ENCODE results near the gene ANKRD53.

ANKRD53 gene

DNA sequence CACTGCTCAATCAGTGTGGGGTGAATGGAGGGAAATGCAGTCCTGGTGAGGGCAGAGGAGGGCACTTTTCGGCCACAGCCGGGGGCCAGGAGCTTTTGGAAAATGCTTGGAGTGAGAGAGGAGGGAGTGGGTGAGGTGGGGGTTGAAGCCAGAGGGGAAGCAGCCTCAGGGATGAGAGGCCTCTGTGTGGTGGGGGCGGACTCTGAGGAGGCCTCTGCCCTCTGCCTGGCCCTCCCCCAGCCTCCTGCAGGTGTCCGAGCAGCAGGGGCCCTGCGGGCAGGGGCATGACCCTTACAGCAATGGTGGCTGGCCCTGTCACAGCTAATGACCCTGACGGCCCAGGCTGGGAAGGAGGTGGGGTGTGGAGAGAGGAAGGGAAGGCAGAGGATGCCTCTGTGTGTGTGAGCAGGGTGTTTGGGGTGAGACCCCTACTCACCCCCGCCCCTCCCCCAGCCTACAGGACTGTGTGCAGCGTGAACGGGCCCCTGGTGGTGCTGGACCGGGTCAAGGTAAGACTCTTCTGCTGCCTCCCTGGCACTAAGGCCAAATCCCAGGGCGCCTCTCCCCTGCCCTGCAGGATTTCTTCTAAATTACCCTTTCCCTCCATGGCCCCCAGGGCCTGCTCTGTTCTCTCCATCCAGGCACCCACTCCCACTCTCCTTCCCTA is 35.1 kb upstream of the ANKRD53 start:
- DNase-seq (ENCODE audit: low read depth in 2 of 2) = no peak

DNA sequence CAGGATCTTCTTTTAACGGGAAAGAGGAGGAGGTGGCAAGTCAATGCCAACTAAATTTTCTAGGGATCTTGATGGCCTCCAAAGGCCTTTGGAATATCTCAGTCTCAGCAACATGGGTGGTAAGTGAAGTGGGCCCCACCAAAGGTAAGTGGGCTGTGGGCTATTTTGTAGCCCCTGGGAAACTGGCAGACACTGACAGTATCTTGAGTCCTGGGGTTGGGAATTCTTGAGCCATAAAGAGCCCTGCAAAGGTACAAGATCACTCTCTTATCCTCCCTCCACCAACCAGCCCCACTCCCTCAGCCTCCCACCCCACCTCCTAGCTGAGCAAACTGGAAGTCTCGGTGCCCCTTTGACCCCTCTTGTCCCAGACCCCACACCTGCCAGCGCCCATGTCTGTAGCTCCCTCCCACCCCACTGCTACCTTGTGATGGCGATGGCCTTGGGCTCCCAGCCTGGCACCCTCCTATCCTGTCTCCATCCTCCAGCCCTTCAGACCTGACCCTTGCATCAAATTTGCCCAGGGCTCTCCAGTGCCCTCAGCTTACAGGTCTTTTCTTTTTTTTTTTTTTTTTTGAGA is 34.2 kb upstream of the ANKRD53 start:
- no peak for DNase-seq (ENCODE audit: low read depth in 2 of 2)

DNA sequence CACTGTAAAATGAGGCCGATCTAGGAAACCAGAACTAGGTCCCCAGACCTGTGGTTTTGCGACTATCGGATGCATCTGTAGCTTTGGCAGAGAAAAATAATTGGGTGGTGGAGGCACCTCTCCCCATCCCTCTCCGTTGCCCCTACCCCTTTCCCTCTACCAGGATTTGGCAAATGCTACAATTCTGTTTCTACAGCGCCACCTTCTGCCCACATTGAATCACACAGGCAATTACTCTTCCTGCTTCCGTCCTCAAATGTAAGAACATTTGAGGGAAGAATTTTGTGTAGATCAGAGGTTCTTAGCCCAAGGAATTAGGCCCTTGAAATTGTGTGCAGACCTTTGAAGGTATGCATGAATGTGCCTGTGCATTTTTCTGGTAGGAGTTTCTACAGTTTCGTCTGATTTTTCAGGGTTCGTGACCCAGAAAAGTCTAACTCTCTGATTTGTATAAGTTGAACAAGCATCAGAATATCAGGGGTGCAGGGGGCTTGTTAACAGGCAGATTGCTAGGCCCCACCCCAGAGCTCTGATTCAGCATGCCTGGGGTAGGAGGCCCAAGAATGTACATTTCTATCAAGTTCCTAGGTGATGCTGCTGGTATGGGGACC is 31.5 kb upstream of the ANKRD53 start:
- DNase-seq (ENCODE audit: low read depth in 2 of 2) = no peak

DNA sequence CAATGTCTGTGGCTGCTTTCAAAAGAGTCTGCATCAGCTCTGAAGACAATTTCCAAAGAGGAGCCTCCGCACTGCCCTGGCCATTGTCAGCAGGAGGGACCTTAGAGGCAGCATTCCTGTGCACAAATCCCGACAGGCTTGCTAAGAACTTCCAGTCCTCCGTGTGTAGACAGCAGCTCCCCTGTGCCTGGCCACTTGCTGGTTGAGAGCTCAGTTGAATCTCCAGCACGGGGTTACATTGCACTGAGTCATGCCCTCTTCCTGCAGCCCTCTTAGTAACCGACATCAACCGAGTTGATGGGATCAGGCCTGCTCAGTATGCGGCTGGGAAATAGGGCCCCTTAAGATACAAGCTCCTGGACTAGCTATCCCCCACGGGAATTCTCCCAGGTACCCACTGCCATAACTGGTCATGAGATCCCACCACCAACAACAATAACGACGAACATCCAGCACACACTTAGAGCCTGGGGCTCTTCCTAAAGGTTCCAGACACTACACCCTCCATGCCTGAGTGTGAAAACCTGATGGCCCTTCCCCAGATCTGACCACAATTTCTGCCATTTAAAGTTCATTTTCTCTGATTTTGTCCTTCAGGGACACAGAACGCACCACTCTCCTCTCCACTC is 30.8 kb upstream of the ANKRD53 start:
- no peak for DNase-seq (ENCODE audit: low read depth in 2 of 2)

DNA sequence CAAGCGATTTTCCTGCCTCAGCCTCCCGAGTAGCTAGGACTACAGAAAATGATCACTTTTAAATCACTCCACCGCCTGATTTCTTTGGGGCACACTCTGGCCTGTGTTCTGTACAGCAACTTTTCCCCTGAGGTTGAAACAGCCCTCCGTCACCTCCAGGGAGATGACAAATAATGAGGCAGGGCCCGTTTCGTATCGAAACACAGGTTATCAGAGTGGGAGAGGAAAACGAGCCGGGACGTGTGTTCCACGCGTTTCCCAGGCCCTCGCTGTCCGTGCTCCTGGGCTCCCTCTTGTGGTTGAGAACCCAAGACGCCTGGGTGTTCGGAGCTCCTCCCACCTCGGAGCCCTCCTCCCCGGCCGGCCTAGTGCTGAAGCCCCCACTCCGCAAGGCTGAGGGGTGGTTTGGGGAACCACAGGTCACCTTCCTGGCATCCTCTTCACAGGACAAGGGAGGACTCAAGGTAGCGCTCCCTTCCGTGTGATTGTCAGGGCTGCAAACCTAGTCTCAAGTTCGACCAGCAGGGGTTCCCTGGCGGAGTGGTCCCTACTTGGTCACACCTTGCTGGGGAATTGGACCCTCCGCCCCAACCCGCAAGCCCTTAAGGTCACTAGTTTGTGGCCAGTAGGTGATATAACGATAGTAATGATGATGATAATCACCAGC is 30.0 kb upstream of the ANKRD53 start:
- peak; percentile 32 to 55 for DNase-seq (ENCODE audit: low read depth in 2 of 2)

DNA sequence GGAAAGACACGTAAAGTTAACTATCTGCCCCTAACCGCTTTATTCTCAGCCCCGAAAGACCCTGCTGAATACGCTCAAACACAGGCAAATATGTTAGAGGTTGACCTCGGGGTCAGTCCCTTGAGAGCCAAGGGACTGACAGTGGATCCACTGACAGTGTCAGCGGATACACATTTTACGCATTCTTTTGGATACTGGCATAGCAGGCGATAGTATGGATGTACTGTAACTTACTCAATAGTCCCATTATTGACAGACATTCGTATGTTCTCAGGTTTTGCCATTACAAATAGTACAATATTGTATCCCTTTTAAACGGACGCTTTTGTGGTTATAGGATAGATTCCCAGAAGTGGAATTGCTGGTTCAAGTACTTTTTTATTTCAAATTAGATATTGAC is 29.3 kb upstream of the ANKRD53 start:
- DNase-seq (ENCODE audit: low read depth in 2 of 2) = no peak

DNA sequence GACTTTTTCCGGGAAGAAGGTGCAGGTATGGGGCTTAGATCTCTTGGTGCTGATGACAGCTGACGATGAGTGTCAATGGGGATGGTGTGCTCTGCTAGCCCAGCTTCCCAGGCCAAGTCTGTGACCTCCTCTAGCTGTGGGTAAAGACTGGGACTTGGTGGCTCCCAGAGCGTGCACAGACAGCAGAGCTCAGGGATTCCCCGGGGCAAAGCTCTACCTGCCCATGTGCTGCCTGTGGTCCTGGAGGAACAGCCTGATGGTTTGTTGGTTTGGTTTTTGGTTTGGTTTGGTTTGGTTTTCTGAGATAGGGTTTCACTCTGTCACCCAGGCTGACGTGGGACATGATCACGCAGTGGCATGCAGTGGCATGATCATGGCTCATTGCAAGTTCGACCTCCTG is 23.5 kb upstream of the ANKRD53 start:
- no peak for DNase-seq (ENCODE audit: low read depth in 2 of 2)

DNA sequence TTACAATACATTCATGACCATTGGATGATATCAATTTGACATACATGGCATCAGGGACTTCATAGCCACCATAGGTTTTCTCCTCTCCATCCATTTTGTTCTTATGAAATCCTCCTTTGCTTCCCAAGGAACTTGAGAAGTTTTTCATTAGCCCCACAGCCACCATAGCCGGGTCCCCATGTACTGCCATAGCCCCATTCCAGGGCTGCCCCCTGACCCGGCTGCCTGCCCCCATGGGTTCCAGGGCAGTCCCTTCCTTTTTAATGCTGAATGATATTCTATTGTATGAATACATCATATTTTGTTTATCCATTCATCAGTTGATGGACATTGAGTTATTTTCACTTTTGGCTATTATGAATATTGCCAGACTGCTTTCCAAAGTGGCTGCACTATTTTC is 22.3 kb upstream of the ANKRD53 start:
- no peak for DNase-seq (ENCODE audit: low read depth in 2 of 2)

DNA sequence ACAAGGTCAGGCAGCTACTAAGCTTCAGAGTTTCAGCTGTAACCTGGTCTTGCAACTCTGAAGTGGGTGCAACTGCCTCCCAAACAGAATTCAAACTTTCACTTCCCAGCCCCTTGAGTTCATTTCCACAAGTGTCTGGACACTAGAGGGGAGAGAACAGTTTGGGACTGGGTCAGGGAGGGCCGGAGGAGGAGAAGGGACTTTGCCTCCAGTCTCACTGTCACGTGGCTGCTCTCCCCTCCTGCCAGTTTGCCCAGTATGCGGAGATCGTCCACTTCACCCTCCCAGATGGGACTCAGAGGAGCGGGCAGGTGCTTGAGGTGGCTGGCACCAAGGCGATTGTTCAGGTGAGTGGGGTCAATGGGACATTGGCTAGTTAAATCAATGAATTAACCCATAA is 20.6 kb upstream of the ANKRD53 start:
- DNase-seq (ENCODE audit: low read depth in 2 of 2) = no peak

DNA sequence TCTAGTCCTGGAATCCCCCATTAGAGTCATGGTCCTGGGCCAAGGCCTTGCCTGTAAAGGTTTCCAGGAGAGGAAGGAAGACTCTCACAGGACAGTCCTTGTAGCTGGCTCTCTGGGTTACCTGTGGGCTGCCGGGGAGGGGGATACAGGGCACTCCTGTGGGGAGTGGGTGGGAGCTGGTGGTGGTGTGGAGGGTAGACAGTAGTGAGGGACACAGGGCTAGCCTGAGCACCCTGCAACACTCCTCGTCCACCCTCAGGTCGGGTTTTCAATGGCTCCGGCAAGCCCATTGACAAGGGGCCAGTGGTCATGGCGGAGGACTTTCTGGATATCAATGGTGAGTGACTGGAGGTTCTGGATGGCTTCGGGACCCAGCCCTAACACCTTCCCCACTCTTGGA is 19.7 kb upstream of the ANKRD53 start:
- no peak for DNase-seq (ENCODE audit: low read depth in 2 of 2)

DNA sequence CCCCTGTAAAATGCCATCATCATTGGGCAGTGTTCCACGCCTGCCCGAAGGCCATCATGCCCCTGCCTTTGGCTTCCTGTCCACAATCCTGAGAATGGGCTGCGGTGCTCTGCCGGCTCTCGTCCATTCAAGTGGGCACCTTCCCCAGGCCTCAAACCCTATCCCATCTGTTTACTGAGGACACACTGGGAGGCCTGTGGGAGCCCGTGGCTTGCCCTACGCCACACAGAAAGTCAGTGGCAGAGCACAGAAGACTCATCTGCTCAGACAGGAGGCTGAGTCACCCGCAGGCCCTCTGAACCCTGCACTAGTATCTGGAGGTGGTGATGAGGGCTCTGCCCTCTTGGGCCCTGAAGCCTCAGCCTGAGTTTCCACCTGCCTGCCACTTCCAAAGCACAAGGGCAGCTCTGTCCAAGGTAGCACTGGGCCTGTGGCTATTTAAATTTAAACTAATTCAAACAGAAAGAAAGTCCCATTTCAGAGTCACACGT is 19.1 kb upstream of the ANKRD53 start:
- no peak for DNase-seq (ENCODE audit: low read depth in 2 of 2)

DNA sequence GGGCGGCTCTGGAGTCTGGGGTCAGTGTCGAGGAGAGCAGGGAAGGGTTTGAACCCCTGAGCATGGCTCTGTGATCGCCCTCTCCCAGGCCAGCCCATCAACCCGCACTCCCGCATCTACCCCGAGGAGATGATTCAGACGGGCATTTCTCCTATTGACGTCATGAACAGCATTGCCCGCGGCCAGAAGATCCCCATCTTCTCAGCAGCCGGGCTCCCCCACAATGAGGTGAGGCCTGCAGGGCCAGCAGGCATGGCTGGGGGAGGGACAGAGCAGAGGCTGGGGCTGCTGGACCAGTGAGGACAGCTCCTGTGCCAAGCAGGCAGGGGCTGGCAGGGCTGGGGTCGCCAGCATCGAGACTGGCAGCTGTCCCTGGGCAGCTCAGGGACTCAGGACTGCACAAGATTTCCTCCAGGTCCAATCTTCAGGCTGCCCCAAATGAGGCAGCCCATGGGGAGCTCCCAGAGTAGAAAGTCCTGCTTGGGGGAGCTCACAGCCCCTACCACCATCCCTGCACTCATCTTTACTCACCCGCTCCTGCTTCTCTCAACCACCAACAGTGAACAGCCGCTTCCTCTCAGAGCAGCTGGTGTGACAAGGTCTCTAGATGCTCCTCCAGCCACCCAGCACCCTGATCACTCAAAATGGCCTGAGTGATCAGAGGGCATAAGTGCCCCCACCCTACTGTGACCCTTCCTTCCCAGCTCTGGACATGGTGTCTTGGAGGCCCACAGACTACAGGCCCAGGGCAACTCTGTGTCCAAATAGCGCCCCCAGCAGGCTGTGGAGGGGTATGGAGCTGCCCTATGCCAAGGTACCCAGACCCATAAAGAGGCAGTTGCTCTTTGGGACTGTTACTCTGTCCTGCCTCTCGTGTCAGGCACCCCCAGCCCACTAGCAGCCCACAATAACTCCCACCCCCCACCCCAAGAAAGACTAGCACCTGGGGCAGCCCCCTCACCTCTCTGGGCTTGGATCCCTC is 18.3 kb upstream of the ANKRD53 start:
- no peak for DNase-seq (ENCODE audit: low read depth in 2 of 2)

DNA sequence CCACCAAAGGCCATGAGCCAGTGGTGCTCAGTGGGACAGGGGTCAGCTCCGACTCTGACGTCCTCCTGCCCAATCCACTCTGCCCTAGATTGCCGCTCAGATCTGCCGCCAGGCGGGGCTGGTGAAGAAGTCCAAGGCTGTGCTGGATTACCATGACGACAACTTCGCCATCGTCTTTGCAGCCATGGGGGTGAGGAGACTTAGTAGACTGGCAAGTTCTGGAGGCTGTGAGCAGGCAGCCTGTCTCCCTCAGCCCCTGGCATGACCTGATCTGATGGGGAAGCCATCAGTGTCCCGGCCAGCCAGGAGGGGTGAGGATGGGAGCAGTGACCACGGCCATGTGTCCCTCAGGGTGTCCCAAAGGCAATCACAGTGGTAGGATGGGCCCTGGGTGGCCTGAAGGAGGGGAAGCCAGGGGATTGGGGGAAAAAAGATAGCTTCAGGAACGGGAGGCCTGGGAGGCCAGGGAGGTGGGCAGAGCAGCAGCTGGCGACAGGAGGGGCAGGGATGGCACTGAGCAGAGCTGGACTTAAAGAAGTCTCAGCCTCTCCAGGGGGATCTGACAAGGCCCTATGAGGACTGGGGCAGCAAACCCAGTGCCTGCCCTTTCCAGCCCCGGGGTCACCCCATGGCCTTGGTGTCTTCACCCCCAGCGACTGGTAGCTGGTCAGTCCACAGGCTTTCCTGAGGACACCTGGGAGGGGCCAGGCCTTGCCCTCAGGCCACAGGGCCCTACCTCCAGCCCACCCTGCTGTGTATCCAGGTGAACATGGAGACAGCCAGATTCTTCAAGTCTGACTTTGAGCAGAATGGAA is 17.4 kb upstream of the ANKRD53 start:
- no peak for DNase-seq (ENCODE audit: low read depth in 2 of 2)

DNA sequence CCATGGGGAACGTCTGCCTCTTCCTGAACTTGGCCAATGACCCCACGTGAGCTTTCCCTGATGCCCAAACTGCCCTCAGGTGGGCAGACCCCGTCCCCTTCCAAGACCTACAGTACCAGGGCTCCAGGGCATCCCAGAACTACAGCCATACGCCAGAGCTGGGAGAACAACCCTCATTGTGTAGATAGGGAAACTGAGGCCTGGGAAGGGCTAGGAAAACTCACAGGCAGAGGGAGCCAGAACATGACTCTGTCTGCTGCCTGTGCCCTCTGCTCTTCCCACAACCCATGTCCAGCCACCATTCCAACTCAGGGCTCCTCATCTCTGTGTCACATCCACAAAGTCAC is 16.8 kb upstream of the ANKRD53 start:
- no peak for DNase-seq (ENCODE audit: low read depth in 2 of 2)

DNA sequence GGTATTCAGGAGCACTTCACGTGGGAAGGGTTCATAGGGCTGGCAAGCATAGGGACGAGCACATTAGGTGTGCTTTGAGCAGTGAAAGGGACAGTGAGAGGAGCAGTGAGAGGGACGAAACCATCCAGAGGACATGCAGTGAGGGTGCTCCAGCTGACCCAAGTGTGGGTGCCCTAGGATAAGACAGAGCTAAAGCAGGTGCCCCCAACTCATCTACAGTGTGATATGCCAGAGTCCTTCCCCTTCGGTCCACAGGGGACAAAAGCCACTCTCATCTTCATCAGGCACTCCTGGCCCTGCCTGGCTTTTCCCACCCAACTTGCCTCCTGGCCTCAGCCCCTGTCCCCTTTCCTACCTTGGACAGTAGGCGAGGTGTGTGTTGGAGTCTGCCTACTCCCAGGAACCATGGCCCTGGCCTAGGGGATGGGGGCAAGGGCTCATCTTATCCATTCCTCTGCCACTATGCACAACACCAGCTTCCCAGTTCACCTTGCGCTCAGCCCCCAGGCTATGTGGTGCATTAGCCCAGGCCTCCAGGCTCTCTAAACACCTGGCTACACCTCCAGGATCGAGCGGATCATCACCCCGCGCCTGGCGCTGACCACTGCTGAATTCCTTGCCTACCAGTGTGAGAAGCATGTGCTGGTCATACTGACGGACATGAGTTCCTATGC is 16.1 kb upstream of the ANKRD53 start:
- DNase-seq (ENCODE audit: low read depth in 2 of 2) = no peak

DNA sequence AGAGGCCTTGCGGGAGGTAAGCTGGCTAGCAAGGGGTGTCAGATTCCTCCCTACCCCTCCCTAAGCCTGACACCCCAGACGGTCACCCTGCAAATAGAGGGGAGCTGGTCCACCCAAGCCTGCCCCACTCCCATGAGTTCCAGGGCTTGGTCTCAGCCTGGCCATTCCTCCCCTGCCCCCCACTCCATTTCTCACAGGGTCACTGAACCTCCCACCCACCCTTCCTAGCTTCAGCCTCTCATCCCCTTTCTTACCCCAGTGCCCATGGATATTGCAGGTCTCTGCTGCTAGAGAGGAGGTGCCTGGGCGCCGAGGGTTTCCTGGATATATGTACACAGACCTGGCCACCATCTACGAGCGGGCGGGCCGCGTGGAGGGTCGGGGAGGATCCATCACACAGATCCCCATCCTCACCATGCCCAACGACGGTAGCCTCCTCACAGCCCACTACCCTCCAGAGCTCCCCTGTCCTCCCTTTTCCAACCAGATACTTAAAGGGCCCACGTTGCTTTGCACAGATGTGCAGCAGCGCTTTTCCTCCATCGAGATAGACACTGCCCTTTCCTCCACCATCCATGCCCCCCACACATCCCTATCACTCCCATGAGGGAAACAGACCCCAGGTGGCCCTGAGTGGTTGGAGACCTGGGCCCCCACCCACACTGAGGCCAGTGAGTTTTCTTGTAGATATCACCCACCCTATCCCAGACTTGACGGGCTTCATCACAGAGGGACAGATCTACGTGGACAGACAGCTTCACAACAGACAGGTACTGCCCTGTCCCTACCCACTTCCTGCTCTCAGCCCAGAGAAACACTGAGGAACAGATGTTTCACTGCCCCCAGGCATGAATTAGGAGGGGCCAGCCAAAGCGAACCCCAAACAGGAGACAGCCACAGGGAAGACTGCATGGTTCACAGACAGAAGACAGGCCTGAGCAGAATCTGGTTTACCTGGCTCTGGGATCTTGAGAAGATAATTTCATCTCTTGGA is 15.2 kb upstream of the ANKRD53 start:
- DNase-seq (ENCODE audit: low read depth in 2 of 2) = no peak

DNA sequence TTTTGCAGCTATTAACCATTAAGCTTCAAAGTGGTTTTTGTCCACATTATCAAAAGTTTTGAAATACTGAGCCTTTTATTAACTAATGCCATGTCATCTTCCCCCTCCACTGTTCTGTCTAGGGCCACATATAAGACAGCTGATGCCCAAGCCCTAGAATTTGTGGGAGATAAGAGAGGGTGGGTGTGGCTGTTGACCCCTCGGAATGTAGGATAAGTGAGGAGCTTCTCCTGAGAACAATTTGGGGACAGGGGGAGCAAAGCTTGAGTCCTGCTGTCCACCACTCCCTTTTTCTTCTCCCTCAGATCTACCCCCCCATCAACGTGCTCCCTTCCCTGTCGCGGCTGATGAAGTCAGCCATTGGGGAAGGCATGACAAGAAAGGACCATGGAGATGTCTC is 14.3 kb upstream of the ANKRD53 start:
- DNase-seq (ENCODE audit: low read depth in 2 of 2) = no peak

DNA sequence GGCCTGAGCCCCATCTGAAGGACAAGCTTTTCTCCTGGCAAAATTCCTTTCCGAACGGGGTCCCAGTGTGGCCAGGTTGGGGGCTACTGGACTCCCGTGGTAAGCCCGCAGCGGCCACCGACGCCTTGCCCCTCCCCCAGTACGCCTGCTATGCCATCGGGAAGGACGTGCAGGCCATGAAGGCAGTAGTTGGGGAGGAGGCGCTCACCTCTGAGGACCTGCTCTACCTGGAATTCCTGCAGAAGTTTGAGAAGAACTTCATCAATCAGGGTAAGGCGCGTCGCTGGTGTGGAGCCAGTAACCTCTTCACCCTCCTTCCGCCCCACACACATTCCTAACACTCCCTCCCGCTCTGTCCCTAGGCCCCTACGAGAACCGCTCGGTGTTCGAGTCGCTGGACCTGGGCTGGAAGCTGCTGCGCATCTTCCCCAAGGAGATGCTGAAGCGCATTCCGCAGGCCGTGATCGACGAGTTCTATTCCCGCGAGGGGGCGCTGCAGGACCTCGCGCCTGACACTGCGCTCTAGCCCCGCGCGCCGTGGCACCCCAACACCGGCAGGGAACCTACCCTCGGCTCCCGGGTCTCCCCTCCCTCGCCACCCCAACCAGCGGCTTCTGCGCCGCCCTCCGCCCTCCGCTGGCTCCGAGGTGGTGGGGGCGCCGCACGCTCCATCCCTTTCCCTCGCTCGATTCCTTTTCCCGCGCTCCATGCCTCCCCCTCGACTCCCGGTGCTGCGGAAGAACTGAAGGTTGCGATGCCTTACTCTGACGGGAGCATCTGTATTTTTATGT is 13.6 kb upstream of the ANKRD53 start:
- DNase-seq (ENCODE audit: low read depth in 2 of 2) = peak; percentile 59 to 65
